Hypothalamus (tissue), 51 donors: Measurements from ENCODE around the gene GCC1.

Experiments used
- DNase-seq, 51 donors: peaks; one replicate each; lab custom pipeline; 2025; lab: John Stamatoyannopoulos, UW

Gene GCC1, protein sequence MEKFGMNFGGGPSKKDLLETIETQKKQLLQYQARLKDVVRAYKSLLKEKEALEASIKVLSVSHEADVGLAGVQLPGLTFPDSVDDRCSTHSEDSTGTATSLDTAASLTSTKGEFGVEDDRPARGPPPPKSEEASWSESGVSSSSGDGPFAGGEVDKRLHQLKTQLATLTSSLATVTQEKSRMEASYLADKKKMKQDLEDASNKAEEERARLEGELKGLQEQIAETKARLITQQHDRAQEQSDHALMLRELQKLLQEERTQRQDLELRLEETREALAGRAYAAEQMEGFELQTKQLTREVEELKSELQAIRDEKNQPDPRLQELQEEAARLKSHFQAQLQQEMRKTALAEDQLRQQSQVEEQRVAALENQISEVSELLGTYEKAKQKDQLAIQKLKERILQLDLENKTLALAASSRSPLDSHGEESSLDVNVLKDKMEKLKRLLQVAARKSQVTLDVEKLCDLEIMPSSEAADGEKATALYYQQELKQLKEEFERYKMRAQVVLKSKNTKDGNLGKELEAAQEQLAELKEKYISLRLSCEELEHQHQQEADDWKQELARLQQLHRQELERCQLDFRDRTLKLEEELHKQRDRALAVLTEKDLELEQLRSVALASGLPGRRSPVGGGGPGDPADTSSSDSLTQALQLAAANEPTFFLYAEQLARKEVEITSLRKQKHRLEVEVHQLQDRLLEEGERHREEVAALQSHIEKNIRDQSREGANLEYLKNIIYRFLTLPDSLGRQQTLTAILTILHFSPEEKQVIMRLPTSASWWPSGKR

DNA sequence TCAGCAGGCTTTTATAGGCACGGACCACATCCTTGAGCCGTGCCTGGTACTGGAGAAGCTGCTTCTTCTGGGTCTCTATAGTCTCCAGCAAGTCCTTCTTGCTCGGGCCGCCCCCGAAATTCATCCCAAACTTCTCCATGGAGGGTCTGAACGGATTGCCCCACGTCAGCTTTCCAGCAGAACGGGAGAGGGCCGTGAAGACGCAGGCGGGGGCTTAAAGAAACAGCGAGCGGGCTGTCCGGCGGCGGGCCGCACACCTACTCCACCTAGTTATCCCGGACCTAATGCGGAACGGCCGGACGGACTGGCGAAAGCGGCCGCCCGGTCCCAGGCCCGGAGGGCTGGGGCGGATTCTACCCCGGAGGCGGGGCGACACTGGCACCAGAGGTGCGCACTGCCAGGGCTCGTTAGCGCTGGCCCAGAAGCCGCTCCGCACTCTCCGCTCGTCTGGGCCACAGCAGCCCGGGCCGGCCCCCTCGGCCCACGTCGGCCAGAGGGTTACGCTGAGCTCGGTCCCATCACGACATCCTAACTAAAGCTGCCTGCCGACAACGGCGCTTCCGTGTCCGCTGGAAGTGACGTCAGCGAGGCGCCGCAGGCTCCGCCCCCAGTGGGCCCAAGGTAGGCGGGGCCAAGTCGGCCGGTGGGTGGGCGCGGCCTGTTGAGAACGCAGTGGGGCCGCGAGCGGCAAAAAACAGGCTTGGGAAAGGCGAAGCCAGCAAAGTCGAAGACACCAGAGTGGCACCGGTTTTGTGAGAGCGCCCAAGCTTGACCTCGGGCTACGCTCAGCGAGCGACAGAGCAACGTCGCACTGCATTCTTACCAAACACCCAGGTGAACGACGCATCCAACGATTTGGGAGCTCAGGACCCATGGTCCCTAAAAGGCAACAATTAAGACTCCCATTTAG, at the start of gene GCC1:
GCC1 (minus strand) TSS at position 553 of the 910 bp plus-strand sequence; CDS start at position 139, 414 bp downstream.
- DNase-seq = peak; percentile 43 to 95 (median 86)

DNA sequence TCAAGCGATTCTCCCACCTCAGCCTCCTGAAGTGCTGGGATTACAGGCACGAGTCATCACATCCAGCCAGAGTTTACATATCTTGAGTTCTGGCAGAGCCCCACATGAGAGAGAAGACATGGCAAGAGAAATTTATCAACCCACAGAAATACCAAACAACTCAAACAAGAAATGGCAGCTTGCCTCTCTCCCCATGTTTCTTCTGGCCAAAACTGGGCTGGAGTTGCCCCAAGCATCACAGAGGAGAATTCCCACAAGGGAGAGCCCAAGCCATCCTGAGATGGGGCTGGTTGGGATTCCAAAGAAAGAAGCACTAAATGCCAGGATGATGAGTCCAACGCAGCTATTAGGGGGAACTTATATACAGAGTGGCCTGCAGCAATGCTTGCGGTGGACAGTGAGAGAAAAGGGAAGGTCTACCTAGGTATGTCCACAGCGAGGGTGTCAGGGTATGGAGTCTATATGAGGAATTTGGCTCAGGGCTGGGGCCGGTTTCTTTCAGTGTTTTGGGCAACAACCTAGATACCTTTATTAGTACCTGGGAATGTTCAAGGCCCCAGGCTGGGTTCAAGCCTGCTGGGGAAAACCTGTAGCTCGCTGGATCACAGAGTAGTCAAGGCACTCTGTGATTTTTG, 47.0 kb upstream of the GCC1 start:
- no peak for DNase-seq

DNA sequence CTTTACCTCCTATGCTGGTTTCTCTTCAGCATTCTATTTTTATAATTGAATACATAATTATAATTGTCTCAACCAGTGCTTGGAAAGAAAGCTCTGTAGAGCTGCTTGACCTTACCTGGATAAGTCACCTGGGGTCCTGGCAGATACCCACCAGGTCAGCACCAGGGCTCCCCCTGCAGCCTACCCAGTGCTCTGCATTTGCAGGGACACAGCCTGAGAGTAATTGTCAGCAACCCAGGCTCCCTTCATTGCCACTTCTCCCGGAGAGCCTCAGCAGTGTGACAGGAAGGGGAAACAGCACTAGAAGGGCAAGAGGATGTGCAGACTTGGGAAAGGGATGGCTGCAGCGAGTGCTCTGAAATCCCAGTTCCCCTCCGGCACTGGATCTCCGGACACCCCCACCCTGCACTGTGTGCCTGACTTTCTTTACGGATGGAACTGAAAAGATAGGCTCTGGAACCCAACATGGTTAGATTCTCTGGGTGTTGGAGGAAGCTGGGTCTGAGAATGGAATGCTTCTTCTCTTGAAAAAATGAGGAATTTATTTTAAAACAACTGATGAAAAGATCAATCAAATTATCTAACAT, 44.0 kb upstream of the GCC1 start:
- peak in 1 of 51 donors; percentile 0 for DNase-seq

DNA sequence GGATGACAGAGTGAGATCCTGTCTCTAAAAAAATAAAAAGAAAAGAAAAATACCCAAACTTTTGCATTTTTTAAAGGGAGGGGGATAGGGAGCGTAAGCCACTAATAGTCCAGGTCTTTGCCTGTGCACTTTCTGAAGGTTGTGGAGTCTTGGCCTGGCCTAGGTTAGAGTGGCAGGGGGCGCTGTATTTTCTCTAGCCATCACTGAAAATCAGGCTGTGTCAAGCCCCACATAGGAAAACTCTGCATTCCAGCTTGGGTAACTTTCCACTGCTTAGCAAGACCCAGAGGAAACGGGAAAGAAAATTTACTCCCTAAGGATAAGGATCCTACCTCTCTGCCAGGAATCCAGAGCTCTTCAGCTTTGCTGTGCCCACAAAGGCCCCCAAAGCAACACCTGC, 43.0 kb upstream of the GCC1 start:
- no peak for DNase-seq

DNA sequence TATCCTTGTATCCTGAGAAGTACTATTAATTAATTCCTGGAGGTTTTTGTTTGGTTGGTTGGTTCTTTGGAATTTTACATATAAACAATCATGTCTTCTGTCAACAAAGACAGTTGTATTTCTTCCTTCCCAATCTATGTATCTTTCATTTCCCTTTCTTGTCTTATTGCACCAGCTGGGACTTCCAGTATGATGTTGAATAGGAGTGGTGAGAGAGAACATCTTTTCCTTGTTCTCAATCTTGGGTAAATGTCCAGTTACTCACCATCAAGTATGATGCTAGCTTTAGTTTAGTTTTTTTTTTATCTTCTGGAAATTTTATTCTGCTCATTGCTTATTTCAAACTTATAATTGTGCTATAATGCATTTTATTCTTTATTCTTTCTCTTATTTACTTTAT, 39.9 kb upstream of the GCC1 start:
- DNase-seq = no peak

DNA sequence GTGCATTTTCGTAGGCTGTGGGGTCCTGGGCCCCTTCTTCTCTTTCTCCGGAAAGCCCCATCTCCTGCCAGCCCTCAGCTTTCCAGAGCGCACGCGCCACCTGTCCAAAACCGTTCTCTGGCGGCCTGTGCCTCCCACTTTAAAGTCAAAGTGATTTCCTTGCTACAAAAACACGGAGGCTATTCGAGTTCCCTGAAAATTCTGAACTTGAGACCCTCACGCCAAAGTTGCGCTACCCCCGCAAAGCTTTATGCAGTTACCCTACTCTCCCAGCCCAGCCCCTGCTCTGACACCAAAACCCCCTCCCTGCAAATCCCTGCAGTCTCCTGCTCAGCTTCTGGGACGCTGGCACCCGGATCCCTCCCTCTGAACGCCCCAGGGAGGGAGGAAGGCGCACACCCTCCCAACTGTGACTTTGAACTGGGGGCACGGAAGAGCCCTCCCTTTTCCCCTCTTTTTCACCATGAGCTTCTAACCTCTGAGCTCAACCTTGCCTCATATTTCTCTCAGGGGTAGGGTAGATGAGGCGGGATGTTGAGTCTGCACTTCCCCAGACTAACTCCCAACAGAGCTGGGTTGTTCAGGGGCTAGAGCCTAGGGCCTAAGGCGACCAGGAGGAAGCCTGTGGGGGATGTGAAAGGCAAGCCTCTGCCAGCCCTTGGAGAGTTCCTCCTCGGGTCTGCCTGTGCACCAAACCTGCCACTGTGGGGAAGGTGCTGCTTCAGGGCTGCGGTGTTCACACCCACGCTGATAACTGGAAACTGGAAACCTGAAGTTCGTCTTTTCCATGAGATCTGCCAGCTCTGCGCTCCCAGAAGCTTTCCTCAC, 35.2 kb upstream of the GCC1 start:
- DNase-seq = peak in 1 of 51 donors; percentile 3

DNA sequence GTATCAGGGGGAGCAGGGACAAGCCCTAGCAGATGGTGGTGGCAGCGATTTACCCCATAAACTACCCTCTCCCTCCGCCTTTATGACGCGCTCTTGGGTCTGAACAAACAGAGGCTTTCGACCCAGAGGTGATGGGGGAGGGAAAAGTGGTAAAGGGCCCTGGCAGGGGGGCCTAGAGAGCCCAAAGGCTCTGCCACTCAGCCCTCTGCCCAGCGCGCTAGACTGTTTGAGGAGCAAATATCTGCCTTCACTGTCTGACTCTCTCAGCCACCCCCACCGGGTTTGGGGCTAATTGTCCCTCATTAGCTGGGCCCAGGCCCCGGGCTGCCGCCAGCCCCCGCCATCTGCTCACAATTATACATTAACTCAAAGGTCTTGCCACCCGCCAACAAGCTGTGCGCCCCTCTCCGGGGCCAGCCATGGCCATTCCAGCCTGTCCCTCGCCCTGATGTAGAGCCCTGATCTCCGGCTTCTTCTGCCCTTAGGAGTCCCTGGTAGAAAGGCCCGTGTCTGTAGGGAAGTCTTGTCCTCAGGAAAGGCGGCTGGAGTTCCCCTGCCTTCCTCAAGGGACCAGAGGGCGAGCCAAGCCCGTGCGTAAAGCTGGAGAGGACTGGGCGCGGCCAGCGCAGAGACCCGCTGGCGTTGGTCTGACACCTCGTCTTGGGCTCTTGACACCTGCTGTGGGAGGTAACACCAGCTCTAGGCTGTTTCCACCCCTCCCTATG, 34.4 kb upstream of the GCC1 start:
- no peak for DNase-seq

DNA sequence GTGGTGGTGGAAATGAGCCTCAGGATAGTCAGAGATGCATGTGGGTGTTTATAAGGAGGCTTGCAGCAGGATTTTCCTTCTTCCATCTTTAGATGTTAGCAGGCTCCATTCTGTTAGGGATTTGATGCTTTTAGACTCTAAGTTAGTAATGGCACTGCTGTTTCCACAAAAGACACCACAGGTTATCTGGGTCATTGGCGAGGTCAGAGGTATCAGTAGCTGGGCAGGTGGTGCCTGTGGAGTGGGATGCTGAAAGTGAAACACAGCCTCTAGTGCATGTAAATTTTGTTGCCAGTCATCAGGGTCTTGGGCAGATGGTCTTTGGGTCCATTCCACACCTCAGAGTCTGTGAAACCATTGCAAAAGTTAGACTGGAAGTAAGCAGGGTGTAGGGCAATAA, 33.4 kb upstream of the GCC1 start:
- no peak for DNase-seq

DNA sequence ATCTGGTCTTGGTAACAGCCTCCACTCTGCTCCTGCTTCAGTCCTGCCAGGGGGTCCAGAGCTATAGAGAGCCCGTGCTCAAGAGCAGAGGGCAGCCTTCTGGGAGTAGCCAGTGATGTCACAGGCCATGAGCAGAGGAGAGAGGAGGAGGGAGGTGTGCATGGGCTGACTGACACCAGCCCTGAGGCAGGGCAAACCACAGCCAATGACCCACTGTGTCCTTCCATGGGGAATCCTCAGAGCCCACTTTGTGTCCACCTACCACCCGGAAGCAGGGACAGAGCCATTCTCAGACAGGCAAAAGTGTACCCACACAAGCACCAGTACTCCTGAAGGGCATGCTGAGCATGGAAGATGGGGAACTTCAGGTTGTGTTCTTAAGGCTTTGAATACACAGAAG, 32.6 kb upstream of the GCC1 start, which contains the start of gene PAX4:
PAX4 (minus strand) TSS at position 101 of the 400 bp plus-strand sequence. CDS start 2,214 bp downstream, outside the sequence.
- DNase-seq = no peak

DNA sequence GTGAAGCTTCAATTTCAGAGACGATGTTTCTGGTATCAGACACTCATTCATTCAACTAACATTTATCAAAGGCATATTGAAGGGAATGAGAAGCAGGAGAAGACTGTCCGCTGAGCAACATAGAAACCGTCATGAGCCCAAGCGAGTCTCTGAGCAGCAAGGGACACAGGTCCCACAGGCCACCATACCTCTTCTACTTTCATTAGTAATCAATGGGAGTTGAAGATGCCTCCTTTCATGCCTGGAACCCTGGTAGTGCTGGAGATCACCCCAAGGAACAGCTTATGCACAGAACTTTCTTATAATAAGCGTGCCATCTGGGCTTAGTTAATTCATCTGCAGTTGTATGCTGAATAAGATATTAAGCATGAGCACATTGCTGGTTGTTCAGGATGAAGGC, 31.3 kb upstream of the GCC1 start:
- DNase-seq = no peak

DNA sequence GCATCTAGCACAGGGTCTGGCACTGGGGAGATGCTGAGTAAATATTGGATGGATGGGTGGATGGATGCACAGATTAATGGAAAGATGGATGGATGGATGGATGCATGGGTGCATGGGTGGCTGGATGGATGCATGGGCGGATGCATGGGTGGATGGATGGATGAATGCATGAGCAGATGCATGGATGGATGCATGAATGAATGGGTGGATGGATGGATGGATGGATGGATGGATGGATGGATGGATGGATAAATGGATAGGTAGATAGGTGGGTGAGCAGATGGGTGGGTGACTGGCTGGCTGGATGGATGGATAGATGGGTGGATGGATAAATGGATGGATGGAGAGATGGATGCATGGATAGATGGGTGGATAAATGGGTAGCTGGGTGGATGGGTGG, 26.9 kb upstream of the GCC1 start:
- DNase-seq = no peak

DNA sequence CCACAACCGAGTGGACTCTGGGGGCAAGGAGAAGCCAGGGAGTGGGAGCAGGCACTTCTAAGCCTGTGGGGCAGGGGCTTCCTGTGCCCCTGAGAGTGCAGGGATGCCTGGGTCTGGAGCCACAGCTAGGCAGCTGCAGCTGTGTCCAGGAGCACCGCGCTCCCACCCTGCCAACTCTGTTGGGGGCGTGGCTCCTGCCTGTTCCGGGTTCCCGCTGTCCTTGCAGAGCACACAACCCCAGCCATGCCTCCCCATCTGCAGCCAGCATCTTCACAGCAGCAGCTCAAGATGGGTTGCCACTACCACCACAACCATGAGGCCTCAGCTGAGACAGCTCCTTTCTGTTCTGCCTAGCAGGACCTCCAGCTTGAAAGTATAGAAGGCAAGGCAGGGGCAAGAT, 23.9 kb upstream of the GCC1 start:
- DNase-seq = no peak

DNA sequence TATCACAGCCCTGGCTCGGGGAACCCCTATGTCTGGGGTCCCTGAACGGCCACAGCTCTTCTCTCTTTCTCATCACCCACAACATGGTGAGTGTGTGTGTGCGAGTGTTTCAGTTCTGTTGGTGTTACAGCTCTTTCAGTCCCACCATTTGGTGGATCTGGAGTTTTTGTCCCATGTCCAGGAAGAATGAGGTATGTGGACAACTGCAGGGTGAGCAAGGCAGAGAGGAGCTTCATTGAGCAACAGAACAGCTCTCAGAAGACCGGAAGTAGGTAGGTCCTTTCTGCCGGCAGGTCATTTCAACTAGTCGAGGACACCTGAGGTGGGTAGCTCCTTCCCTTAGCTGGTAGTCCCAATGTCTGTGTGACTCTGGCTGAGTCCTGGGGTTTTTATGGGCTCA, 23.1 kb upstream of the GCC1 start:
- DNase-seq = no peak

DNA sequence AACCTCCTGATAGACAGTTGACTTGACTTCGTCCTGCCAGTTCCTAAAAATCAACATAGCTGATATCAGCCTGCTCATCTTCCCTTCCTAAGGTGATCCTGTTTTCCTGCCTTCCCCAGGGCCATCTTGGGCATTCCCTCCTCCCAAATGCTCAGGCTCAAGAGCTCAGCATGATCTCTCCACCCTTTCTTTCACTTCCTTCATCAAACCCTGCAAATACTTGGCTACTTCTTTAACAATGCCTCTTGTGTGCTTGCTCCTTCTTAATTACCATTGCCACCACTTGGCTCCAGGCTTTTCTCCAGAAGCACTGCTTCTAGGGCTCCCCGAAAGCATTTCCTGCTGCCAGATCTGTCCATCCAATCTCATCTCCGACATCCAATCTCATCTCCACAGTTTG, 15.5 kb upstream of the GCC1 start:
- no peak for DNase-seq

DNA sequence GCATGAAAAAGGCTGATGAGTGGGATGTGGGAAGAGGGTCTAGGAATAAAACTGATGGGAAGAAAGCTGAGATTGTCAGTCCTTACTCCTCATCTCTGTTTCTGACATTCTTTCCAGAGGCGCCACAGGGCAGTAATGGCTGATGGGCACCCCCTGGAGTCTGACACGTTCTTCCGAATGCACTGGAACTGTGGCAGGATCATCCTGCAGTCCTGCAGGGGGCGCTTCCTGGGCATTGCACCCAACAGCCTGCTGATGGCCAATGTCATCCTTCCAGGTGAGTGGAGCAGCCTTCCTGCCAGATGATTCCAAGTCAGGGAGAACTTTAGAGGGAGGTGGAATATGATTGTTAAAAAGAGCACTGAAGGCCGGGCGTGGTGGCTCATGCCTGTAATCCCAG, 12.9 kb upstream of the GCC1 start:
- no peak for DNase-seq

DNA sequence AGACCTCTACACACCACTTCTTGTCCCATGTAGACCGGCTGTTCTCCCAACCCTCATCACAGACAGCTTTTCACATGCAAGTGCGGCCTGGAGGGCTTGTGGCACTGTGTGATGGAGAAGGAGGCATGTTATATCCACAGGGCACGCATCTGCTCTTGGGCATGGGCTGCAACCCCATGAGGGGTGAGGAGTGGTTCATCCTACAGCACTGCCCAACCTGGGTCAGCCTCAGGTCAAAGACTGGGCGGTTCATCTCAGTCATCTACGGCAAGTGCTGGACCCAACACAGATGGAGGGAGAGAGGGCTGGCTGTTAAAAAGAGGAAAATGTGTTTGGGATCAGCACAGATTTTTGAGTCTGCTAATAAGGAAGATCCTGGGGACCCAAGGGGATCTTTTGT, 10.3 kb upstream of the GCC1 start:
- DNase-seq = no peak

DNA sequence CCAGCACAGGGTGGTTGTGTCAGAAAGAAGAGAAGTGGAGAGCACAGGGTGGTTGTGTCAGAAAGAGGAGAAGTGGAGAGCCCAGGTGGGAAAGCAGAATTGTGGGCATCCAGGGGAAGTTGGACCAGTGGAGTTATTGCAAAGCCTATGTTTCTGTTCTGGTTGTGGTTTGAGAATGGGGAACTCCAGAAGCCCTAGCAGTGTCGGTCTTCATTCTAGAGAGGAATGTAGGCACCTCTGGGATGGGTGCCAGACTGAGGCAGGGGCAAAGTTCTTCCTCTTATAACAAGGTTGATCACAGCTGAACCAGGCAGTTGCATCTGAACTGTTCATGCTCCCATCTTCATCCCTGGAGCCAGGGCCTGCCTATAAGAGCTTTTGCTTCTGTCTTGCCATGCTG, 9.1 kb upstream of the GCC1 start:
- DNase-seq = peak in 16 of 51 donors; percentile 1 to 34 (median 15)

DNA sequence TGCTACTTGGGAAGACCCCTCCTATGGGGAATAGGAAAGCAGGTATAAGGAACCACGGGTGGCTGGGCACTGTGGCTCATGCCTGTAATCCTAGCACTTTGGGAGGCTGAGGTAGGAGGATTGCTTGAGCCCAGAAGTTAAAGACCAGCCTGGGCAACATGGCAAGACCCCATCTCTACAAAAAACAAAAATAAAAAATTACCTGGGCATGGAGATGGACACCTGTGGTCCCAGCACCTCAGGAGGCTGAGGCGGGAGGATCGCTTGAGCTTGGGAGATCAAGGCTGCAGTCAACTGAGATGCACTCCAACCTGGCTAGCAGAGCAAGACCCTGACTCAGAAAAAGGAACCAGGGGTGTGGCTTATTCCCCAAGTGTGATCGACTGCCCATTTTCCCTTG, 7.2 kb upstream of the GCC1 start:
- no peak for DNase-seq
